HepG2 (cell line): ENCODE data around the gene EPM2AIP1. TPM values are rescaled to one million over a fixed set of nuclear protein-coding genes. Genes with fewer than 3 reads are reported as not detected.

Source experiments
- ATAC-seq: fragments of 200-7000 bp; cut with Tn5 transposase; 3 replicates; pipeline ENCODE4 v1.9.1; 2020; ENCODE audit warnings: mild to moderate bottlenecking, moderate library complexity
- BruUV-seq: library from RNA; stranded (reverse); fragments of 400-500 nt; replicated peaks from 2 replicates; lab custom pipeline; 2021; lab: Mats Ljungman, UMichigan
- CTCF ChIA-PET: fragments of 300-600 bp; formaldehyde crosslinking; extraction: SDS; loops from one replicate; lab custom pipeline; 2021; ENCODE audit warnings: low total read pairs, inconsistent platforms, low intra/inter-chr PET ratio; lab: Yijun Ruan, JAX
- POLR2A ChIA-PET: fragments of 350-600 bp; sonication (Branson Sonifier 250); formaldehyde crosslinking; loops from one replicate; lab custom pipeline; 2020; ENCODE audit warnings: antibody characterized with exemption, inconsistent platforms; lab: Yijun Ruan, JAX
- DNase-seq: peaks from one replicate; pipeline ENCODE4 v3.0.0-alpha.2; 2015; ENCODE audit warnings: low spot score
- FAIRE-seq: peaks from 3 replicates; lab custom pipeline; 2011; peaks lifted over from hg19 to GRCh38; lab: Jason Lieb, UNC
- H2AFZ ChIP-seq: one replicate; pipeline ENCODE4 v1.6.1; 2011; ENCODE audit warnings: low read length, inconsistent platforms
- H3K27ac ChIP-seq: fragments of 300-600 bp; 3 replicates; pipeline ENCODE4 v1.8.0; 2011; ENCODE audit warnings: mixed run types, mild to moderate bottlenecking, mixed read lengths, low read length, inconsistent platforms; ENCODE audit not compliant: insufficient read depth; ENCODE audit errors: extremely low read length
- H3K27me3 ChIP-seq, 2 experiments: fragments of 200-600 bp in 1 of 2; 2 replicates in 1 of 2; 3 replicates in 1 of 2; pipeline versions ENCODE4 v1.6.0 to v1.8.0; 2011; ENCODE audit warnings: low read length in 2 of 2, mild to moderate bottlenecking in 2 of 2, moderate library complexity in 2 of 2, inconsistent platforms in 1 of 2; ENCODE audit not compliant: insufficient read depth in 2 of 2, control insufficient read depth in 1 of 2
- H3K36me3 ChIP-seq, 2 experiments: fragments of 200-600 bp in 1 of 2; replicated peaks in 1 of 2; 2 replicates in 1 of 2; 3 replicates in 1 of 2; pipeline versions ENCODE4 v1.5.1 to v1.8.0; 2011; ENCODE audit warnings: low read length in 2 of 2, inconsistent platforms in 1 of 2; ENCODE audit not compliant: insufficient read depth in 2 of 2, control insufficient read depth in 1 of 2
- H3K4me1 ChIP-seq: 2 replicates; pipeline ENCODE4 v1.5.1; 2012; ENCODE audit warnings: low read length, inconsistent platforms; ENCODE audit not compliant: insufficient read depth
- H3K4me2 ChIP-seq: 2 replicates; pipeline ENCODE4 v1.6.0; 2011; ENCODE audit warnings: low read depth, low read length, inconsistent platforms
- H3K4me3 ChIP-seq, 3 experiments: fragments of 200-600 bp in 1 of 3; sonication (generic), shearing (Covaris generic) in 1 of 3; replicated peaks in 1 of 3; 2 replicates each; pipeline ENCODE4 v1.5.1; 2011 to 2016; ENCODE audit warnings: low read length in 3 of 3, inconsistent platforms in 2 of 3, low read depth in 2 of 3, mild to moderate bottlenecking in 2 of 3, control low read depth in 1 of 3, mixed read lengths in 1 of 3; ENCODE audit not compliant: insufficient read depth in 1 of 3
- H3K79me2 ChIP-seq: one replicate; pipeline ENCODE4 v1.6.1; 2011; ENCODE audit warnings: low read length, inconsistent platforms; ENCODE audit not compliant: insufficient read depth
- H3K9ac ChIP-seq: 2 replicates; pipeline ENCODE4 v1.6.0; 2011; ENCODE audit warnings: mild to moderate bottlenecking, low read depth, low read length, inconsistent platforms; ENCODE audit not compliant: insufficient read depth
- H3K9me3 ChIP-seq: 2 replicates; pipeline ENCODE4 v1.5.1; 2012; ENCODE audit warnings: mild to moderate bottlenecking, low read length
- H4K20me1 ChIP-seq: 2 replicates; pipeline ENCODE4 v1.6.0; 2011; ENCODE audit warnings: inconsistent platforms, mild to moderate bottlenecking, low read length, moderate library complexity; ENCODE audit not compliant: insufficient read depth
- ARID4A ChIP-seq: sonication (generic); formaldehyde crosslinking; IDR thresholded peaks from 2 replicates; pipeline ENCODE4 v1.5.0; 2020; ENCODE audit warnings: mild to moderate bottlenecking, missing genetic modification reagents, borderline replicate concordance
- ATF3 ChIP-seq: sonication (generic); formaldehyde crosslinking; IDR thresholded peaks from 2 replicates; pipeline ENCODE4 v1.4.0; 2020; ENCODE audit warnings: missing genetic modification reagents
- DNMT1 ChIP-seq: sonication (generic); formaldehyde crosslinking; IDR thresholded peaks from 2 replicates; pipeline ENCODE4 v1.5.1; 2020; ENCODE audit warnings: mild to moderate bottlenecking, missing genetic modification reagents
- GLMP ChIP-seq: sonication (generic); formaldehyde crosslinking; IDR thresholded peaks from 2 replicates; pipeline ENCODE4 v1.9.0; 2021; ENCODE audit warnings: missing genetic modification reagents, mild to moderate bottlenecking, borderline replicate concordance
- HDAC2 ChIP-seq: sonication (generic); formaldehyde crosslinking; IDR thresholded peaks from 2 replicates; pipeline ENCODE4 v1.4.0; 2020; ENCODE audit warnings: missing genetic modification reagents
- MED8 ChIP-seq: sonication (generic); formaldehyde crosslinking; IDR thresholded peaks from 2 replicates; pipeline ENCODE4 v1.8.1; 2023; ENCODE audit warnings: mild to moderate bottlenecking, missing genetic modification reagents; ENCODE audit not compliant: insufficient replicate concordance
- MLLT10 ChIP-seq: sonication (generic); formaldehyde crosslinking; IDR thresholded peaks from 2 replicates; pipeline ENCODE4 v1.4.0; 2020; ENCODE audit warnings: missing genetic modification reagents
- MTF2 ChIP-seq: sonication (generic); formaldehyde crosslinking; IDR thresholded peaks from 2 replicates; pipeline ENCODE4 v1.5.0; 2020; ENCODE audit warnings: missing genetic modification reagents, borderline replicate concordance
- MYPOP ChIP-seq: sonication (generic); formaldehyde crosslinking; IDR thresholded peaks from 2 replicates; pipeline ENCODE4 v1.8.1; 2023; ENCODE audit warnings: mild to moderate bottlenecking, moderate library complexity, missing genetic modification reagents
- NFKBIZ ChIP-seq: IDR thresholded peaks from 2 replicates; pipeline ENCODE4 v1.6.1; 2018; ENCODE audit warnings: missing genetic modification reagents, missing compliant biosample characterization
- SATB2 ChIP-seq: sonication (generic); formaldehyde crosslinking; IDR thresholded peaks from 2 replicates; pipeline ENCODE4 v1.5.0; 2020; ENCODE audit warnings: missing genetic modification reagents
- THAP7 ChIP-seq: sonication (generic); formaldehyde crosslinking; IDR thresholded peaks from 2 replicates; pipeline ENCODE4 v1.8.1; 2023; ENCODE audit warnings: mild to moderate bottlenecking, missing genetic modification reagents
- U2AF2 ChIP-seq: fragments of 200-400 bp; formaldehyde crosslinking; IDR thresholded peaks from 2 replicates; pipeline ENCODE4 v1.6.1; 2017; ENCODE audit warnings: low read depth, mild to moderate bottlenecking, low read length
- ZNF12 ChIP-seq: sonication (generic); formaldehyde crosslinking; IDR thresholded peaks from 2 replicates; pipeline ENCODE4 v1.5.0; 2020; ENCODE audit warnings: missing genetic modification reagents
- WGBS: methylation state at CpG from one replicate; pipeline ENCODE4 v1.1.6; 2017; ENCODE audit warnings: low lambda C conversion rate; 5-methylcytosine and 5-hydroxymethylcytosine counted together
- in situ Hi-C: cut with HindIII; loops from 2 replicates; pipeline ENCODE4 v1.10.0; 2017; ENCODE audit warnings: low pct_unique_long_range_greater_than_20kb; ENCODE audit not compliant: extremely low pct_ligation_motif_present
- intact Hi-C: fragments of 100-400 bp; cut with micrococcal nuclease; formaldehyde crosslinking; loops from one replicate; pipeline ENCODE4 v1.10.0; 2022; ENCODE audit not compliant: unreplicated experiment
- polyA plus RNA-seq, 8 experiments: library from polyadenylated mRNA; depleted of rRNA in 3 of 8; stranded (reverse) in 7 of 8; unstranded in 1 of 8; fragments of >200 nt; fragmentation: Illumina TruSeq in 4 of 8; extraction: Trizol in 4 of 8; gene quantifications; 2 replicates each; pipeline versions ENCODE4 v1.2.1 to v1.2.3, GENCODE V29; 2011 to 2016; ENCODE audit warnings: low read depth in 4 of 8, missing spikeins in 1 of 8, mixed read lengths in 1 of 8; ENCODE audit not compliant: insufficient read depth in 1 of 8
- total RNA-seq, 5 experiments: library from RNA; depleted of rRNA; stranded (reverse); fragments of >200 nt; fragmentation: Illumina TruSeq; extraction: Trizol; gene quantifications; 2 replicates each; pipeline ENCODE4 v1.2.3, GENCODE V29; 2016; ENCODE audit warnings: low read depth in 1 of 5

EPM2AIP1 gene
- total and polyA plus RNA-seq, 2 of the 13 experiments (the other 11 are each of a cell fraction or from before 2014, with no cell fraction given) = 10.7 to 23.0 TPM

GRCh38 chr3:36943601-36944000 is 49.3 kb downstream of the EPM2AIP1 start:
- intact Hi-C loops (no loop called here), in situ Hi-C loops (no loop called here)
- TF ChIP-seq THAP7 = no peak
- no peak for TF ChIP-seq MTF2 (CRISPR knock-in tag)
- TF ChIP-seq HDAC2 (CRISPR knock-in tag) = no peak
- TF ChIP-seq ATF3 (CRISPR knock-in tag) = no peak
- no peak for TF ChIP-seq MED8 (CRISPR knock-in tag)
- no peak for TF ChIP-seq NFKBIZ (CRISPR knock-in tag)
- no peak for TF ChIP-seq ARID4A (CRISPR knock-in tag)
- TF ChIP-seq GLMP (CRISPR knock-in tag) = no peak
- no peak for TF ChIP-seq MYPOP (CRISPR knock-in tag)
- no peak for TF ChIP-seq SATB2 (CRISPR knock-in tag)
- TF ChIP-seq MLLT10 (CRISPR knock-in tag) = no peak
- no peak for TF ChIP-seq ZNF12 (CRISPR knock-in tag)
- no peak for TF ChIP-seq DNMT1 (CRISPR knock-in tag)
- TF ChIP-seq U2AF2 = no peak
- H2AFZ ChIP-seq = no peak overlapping the region
- no peaks in the 10 kb centered on the region for H3K79me2 ChIP-seq
- H3K36me3 ChIP-seq = no peaks in the 10 kb centered on the region
- DNase-seq (no peak), ATAC-seq (no peak), FAIRE-seq (no peak)
- WGBS = 36% methylated on average over 10 of the region's 10 CpGs
- H4K20me1 ChIP-seq = no peaks in the 10 kb centered on the region
- no TSS peak for BruUV-seq
- POLR2A ChIA-PET = no interaction called here
- no peak overlapping the region for H3K4me2 ChIP-seq
- CTCF ChIA-PET = no interaction called here
- H3K9ac ChIP-seq = no peak overlapping the region
- H3K9me3 ChIP-seq = peaks cover 16% of the 10 kb centered on the region
- H3K27ac ChIP-seq = no peak overlapping the region
- no peaks in the 10 kb centered on the region; a peak in 1 of 5 replicates for H3K27me3 ChIP-seq
- H3K4me3 ChIP-seq = no peak overlapping the region
- H3K4me1 ChIP-seq = peaks cover 3% of the 10 kb centered on the region
